NOMO-1 treated with DMSO at 0.1 percent for 48 hours (cell line): ENCODE results near the gene PLCH2.

Experiments
- DNase-seq: peaks from one replicate; lab custom pipeline; 2025; ENCODE audit not compliant: unreplicated experiment; lab: John Stamatoyannopoulos, UW

Gene PLCH2

DNA sequence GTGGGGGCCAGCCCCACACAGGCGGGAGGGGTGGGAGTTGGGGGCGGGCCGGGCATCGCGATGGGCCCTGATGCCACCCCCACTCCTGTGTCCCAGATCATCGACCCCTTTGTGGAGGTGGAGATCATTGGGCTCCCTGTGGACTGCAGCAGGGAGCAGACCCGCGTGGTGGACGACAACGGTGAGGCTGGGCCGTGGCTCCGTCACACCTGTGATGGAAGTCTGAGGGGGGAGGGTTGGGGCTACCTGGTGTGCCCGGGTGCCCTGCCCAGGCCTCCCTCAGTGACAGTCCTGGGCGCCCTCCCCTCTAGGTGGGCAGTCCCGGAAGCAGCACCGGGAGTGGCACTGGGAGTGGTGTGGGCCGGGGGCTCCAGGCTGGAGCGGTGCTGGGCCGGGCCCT is 22.6 kb downstream of the PLCH2 start:
- no peak for DNase-seq

GRCh38 chr1:2499260-2499659 is 23.2 kb downstream of the PLCH2 start:
- DNase-seq: no peak

DNA sequence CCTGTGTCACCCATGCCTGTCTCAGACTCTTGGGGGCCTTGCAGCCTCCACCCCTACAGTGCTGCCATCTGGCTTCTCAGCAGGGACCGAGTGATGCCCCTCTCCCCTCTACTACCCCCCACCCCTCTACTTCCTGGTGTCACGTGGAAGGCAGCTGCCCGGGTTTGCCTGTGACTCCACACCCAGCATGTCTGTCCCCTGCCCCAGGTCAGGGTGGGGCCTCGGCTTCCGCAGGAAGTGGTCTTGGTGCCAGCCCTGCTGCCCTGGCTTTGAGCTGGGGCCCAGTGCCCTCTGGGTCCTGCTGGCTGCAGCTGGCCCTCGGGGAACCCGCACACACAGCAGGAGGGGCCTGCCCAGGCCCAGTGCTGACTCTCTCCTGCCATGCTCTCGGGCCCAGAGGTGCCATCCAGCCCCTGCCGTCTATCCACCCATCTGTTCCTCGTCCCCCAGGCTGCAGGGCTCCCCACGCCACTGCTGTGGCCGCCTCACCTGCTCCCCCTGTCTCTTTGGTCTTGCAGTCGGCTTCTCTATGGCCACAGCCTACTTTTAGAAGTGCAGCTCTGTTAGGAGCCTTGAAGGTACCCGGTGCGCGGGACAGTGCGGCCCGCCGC is 24.0 kb downstream of the PLCH2 start:
- DNase-seq: no peak

DNA sequence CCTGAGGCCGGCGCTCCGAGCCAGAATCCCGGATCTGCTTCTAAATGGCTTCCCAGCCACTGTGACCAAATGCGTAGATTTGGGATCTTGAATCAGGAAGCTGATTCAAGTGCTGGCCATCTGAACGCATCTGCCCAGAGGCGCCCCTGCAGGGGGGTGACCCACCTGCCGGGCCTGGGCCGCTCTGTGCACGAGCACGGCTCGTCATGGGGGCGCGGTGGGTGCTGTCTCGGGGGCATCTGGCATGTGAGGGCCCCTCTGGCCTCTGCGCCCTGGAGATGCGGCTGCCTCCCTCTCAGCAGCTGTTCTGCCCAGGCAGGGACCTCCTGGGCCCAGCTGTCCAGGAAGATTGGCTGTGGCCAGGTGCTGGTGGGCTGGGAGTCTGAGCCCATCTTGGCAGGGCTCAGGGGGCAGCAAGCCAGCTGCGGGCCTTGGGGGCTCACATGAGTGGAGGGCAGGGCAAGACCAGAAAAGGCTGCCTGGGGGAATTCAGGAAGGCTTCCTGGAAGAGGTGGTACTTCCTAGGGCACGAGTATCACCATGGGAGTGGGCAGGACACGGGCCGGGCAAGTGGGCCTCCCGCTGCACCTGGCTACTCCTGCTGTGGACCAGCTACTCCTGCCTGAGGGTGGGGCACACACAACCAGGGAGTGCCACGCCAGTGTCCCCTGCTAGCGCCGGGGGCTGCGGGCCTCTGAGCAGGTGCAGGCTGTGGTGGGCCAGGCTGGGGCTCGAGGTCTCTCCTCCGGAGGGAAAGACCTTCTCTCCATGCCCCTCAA is 25.1 kb downstream of the PLCH2 start:
- DNase-seq: no peak

DNA sequence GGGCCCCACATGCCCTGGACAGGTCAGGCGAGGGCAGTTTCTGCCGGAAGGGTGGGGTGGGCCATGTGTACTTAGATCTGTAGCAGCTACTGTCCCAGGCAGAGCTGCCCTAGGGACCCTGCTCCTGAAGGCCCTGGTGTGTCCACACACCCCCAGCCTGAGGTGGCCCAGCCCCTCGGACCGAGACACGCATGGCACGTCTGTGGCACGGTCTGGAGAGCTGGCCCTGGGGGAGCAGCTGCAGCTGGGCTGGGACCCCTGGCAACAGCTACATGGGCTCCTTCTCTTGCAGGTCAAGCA is 25.7 kb downstream of the PLCH2 start:
- DNase-seq: no peak

DNA sequence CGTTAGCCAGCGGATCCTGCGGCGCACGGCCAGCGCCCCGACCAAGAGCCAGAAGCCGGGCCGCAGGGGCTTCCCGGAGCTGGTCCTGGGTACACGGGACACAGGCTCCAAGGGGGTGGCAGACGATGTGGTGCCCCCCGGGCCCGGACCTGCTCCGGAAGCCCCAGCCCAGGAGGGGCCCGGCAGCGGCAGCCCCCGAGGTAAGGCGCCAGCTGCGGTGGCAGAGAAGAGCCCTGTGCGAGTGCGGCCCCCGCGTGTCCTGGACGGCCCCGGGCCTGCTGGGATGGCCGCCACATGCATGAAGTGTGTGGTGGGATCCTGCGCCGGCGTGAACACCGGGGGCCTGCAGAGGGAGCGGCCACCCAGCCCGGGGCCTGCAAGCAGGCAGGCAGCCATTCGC is 26.1 kb downstream of the PLCH2 start:
- DNase-seq: no peak

DNA sequence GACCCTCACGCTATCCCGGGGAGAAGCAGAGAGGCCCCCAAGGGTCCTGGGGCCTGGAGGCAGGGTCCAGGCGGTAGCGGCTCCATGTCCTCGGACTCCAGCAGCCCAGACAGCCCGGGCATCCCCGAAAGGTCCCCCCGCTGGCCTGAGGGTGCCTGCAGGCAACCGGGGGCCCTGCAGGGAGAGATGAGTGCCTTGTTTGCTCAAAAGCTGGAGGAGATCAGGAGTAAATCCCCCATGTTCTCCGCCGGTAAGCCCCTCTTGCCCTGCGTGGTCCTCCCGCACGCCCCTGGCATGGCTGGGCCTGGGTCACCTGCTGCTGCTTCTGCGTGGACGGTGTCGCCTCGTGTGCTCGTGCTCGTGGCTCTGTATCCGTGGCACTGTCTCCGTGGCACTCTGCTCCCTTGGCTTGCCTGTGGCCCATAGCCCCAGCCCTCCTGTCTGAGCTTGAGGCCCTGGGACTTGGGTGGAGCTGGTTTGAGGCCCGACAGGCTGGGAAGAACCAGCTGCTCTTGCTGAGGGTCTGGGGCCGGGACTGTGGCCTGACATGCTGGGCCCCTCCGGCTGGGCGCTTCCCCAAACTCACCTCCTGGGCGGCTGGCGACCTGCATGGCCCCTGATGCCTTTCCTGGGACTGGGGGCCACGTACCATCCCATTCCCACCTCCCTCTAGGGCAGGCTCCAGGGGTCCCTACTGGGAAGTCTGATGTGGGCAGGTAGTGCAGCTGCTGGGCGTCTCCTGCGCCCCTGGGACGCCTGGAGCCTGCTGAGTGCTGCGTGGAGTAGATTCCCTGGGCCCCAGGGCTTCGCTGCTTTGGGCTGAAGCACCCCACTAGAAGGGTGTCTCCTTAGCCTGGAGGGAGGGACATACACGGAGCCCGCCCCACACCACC is 26.8 kb downstream of the PLCH2 start:
- DNase-seq: no peak

DNA sequence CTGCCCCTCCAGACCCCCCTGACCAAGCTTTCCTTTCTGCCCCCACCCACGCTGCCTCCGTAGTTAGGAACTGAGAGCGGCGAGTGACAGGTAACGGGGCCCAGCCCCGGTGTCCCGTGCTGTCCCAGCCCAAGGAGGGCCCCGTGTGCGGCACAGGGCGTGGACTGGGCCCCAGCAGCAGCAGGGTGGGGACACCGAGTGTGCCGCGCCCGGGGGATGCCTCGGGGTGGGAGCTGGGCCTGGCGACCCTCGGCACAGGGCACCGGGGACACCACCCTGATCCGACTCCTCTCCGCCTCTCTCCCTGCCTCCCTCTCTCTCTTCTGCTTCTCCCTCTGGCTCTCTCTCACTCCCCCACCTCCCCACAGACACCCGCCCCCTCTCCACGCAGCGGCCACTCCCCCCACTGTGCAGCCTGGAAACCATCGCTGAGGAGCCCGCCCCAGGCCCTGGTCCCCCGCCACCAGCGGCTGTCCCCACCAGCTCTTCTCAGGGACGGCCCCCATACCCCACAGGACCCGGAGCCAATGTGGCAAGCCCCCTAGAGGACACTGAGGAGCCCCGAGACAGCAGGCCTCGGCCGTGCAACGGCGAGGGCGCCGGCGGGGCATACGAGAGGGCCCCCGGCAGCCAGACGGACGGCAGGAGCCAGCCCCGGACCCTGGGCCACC is 27.6 kb downstream of the PLCH2 start:
- no peak for DNase-seq

DNA sequence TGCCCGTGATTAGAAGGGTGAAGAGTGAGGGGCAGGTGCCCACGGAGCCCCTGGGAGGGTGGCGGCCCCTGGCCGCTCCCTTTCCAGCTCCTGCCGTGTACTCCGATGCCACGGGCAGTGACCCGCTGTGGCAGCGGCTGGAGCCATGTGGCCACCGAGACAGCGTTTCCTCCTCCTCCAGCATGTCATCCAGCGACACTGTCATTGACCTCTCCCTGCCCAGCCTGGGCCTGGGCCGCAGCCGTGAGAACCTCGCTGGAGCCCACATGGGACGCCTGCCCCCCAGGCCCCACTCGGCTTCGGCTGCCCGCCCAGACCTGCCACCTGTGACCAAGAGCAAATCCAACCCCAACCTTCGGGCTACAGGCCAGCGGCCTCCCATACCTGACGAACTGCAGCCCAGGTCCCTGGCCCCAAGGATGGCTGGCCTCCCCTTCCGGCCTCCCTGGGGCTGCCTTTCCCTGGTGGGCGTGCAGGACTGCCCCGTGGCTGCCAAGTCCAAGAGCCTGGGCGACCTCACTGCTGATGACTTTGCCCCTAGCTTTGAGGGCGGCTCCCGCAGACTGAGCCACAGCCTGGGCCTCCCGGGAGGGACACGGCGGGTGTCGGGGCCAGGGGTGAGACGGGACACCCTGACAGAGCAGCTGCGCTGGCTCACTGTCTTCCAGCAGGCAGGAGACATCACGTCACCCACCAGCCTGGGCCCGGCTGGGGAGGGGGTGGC is 28.3 kb downstream of the PLCH2 start:
- no peak for DNase-seq

GRCh38 chr1:2504949-2505272 is 28.8 kb downstream of the PLCH2 start:
- no peak for DNase-seq

DNA sequence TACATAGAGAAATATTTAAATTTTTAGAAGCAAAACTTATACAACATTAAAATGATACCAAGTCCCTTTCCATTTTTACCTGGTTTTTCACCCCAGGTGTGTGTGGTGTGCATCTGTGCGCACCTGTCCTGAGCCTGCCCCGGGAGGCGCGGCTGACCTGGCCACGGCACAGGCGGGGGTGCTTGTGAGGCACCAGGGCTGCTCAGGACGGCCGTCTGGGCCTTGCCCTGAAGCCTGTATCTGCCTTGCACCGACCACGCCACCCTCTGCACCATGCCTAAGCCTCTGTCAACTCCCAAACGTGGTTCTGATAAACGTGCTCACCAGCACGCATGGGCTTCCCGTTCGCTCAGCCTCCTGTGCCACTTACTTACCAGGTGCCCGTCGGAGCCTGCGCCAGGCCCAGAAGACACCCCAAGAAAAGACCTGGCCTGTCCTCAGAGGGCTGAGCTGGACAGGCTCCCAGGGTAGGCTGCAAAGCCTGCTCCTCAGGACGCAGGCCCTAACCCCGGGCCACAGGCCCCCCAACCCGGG is 29.4 kb downstream of the PLCH2 start:
- no peak for DNase-seq

DNA sequence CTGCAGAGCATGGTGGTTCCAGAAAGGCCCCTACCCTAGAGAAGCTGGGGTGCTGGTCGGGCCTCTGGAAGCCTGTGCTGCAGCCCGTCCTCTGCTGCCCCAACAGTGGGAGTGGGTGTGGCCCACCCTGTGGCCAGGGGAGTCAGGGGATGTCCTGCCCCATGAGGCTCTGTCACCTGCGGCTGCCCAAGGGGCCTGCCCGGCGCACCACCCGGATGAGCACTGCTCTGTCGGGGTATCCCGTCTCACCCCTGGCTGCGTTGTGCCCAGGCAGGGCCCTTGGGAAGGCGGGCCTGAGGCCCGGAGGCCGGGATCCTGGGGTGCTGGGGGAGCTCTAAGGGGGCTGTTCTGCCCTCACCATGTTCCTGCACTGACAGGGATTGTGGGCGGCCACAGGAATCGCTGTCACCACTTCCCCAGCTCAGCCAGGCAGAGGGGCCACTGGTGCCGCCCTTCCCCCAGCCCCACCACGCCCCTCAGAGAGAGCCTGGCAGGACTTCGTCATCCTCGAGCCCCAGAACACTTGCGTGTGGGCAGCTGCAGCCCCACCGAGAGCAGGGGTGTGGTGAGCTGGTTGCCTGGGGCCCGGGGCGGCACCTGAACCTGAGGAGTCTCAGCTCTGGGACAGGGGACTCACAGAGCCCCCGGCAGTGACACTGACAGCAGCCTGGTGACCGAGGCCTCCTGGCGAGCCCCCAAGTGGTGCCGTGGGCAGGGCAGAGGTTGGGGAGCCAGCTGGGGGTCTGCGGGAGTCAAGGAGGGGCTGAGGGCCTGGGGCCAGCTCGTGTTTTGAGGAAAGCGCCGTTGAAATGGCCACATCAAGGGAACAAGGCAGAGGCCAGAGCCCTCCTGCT is 30.1 kb downstream of the PLCH2 start:
- no peak for DNase-seq

- DNase-seq: no peak
Measured at GRCh38 chr1:2506901-2507565, 30.9 kb downstream of the PLCH2 start.

GRCh38 chr1:2507744-2508155 is 31.7 kb downstream of the PLCH2 start:
- DNase-seq: no peak

GRCh38 chr1:2508180-2508579 is 32.1 kb downstream of the PLCH2 start:
- DNase-seq: no peak

DNA sequence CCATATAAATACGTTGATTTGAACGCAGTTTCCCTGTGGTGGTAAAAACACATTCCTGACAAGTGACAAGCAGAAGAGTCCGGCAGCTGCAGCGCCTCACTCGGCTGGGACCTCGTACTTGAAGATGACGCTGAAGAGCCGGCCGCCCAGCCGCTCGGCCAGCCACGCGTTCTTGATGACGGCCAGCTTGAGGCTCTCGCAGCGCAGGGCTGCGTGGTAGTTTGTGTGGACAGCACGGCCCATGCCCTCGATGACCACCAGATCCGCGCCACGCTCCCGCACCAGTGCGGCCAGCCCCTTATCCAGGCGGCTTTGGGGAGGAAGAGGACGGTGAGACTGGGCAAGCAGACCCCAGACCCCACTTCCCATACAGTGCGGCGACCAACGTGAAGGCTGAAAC is 32.7 kb downstream of the PLCH2 start:
- no peak for DNase-seq

- no peak for DNase-seq
Measured at GRCh38 chr1:2509589-2509988, 33.5 kb downstream of the PLCH2 start.

DNA sequence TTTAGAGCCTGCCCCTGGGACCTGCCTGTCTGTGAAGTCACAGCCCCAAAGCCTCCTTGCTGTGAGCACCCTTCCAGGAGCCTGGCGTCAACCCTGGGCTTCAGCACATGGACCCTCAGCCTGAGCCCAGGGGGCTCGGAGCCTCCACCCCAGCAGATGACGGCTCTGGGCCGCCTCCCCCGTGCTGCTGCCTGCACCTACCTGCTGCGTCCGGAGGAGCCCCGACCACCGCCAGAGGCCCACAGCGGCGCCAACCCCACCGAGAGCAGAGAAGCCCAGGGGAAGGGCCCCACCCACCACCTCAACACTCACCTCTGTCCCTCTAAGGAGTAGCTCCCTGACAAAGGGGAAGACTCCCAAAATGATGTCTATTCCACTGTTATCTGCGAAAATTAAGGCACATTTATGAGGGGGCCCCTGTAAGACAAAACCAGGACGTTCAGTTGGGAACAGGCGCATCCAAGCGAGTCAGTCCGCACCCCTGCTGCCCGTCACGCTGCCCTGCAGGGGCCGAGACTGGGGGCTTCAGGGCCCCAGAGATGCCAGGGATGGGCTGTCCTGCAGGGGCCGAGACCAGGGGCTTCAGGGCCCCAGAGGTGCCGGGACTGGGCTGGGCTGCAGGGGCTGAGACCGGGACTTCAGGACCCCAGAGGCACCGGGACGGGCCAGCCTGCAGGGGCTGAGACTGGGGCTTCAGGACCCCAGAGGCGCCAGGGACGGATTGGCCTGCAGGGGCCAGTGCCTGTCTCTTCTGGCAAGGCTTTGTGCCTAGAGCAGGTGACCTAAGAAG is 34.5 kb downstream of the PLCH2 start:
- no peak for DNase-seq
